Ishikawa (cell line): Measurements from ENCODE around the gene MAP3K2.

Experiments used
- CEBPB ChIP-seq: IDR thresholded peaks from 2 replicates; pipeline ENCODE4 v1.6.1; 2012
- CREB1 ChIP-seq: IDR thresholded peaks from 2 replicates; pipeline ENCODE4 v1.6.1; 2012; ENCODE audit warnings: low read depth
- EGR1 ChIP-seq: IDR thresholded peaks from 2 replicates; pipeline ENCODE4 v1.6.1; 2012
- EP300 ChIP-seq: IDR thresholded peaks from 2 replicates; pipeline ENCODE4 v1.6.1; 2012; ENCODE audit warnings: borderline replicate concordance
- FOXM1 ChIP-seq: IDR thresholded peaks from 2 replicates; pipeline ENCODE4 v1.6.1; 2012; ENCODE audit warnings: low read depth, borderline replicate concordance
- MAX ChIP-seq: IDR thresholded peaks from 2 replicates; pipeline ENCODE4 v1.6.1; 2012
- NFIC ChIP-seq: IDR thresholded peaks from 2 replicates; pipeline ENCODE4 v1.6.1; 2012
- RAD21 ChIP-seq: IDR thresholded peaks from 2 replicates; pipeline ENCODE4 v1.6.1; 2012; ENCODE audit warnings: low read depth
- REST ChIP-seq: IDR thresholded peaks from 2 replicates; pipeline ENCODE4 v1.6.1; 2012; ENCODE audit warnings: low read depth, mild to moderate bottlenecking
- TAF1 ChIP-seq: IDR thresholded peaks from 2 replicates; pipeline ENCODE4 v1.6.1; 2012; ENCODE audit warnings: low read depth, mild to moderate bottlenecking
- TCF12 ChIP-seq: IDR thresholded peaks from 2 replicates; pipeline ENCODE4 v1.6.1; 2012; ENCODE audit warnings: low read depth
- TEAD4 ChIP-seq: IDR thresholded peaks from 2 replicates; pipeline ENCODE4 v1.6.1; 2012
- USF1 ChIP-seq: IDR thresholded peaks from 2 replicates; pipeline ENCODE4 v1.6.1; 2012
- YY1 ChIP-seq: IDR thresholded peaks from 2 replicates; pipeline ENCODE4 v1.6.1; 2012; ENCODE audit warnings: low read depth
- ZBTB7A ChIP-seq: IDR thresholded peaks from 2 replicates; pipeline ENCODE4 v1.6.1; 2012; ENCODE audit warnings: low read depth

The MAP3K2 gene

GRCh38 chr2:127417406-127417805, 29.6 kb upstream of the MAP3K2 start:
- TF ChIP-seq REST, result no peak
- TF ChIP-seq RAD21, result no peak
- no peak for TF ChIP-seq FOXM1
- no peak for TF ChIP-seq CREB1
- TF ChIP-seq MAX, result no peak
- TF ChIP-seq CEBPB, result no peak
- no peak for TF ChIP-seq USF1
- TF ChIP-seq ZBTB7A, result no peak
- TF ChIP-seq TEAD4, result no peak
- TF ChIP-seq EP300, result no peak
- TF ChIP-seq NFIC, result no peak
- no peak for TF ChIP-seq TAF1
- TF ChIP-seq YY1, result no peak
- no peak for TF ChIP-seq EGR1
- TF ChIP-seq TCF12, result no peak

- no peak for TF ChIP-seq TCF12
- TF ChIP-seq TEAD4, result no peak
- no peak for TF ChIP-seq RAD21
- TF ChIP-seq USF1, result no peak
- no peak for TF ChIP-seq EGR1
- TF ChIP-seq CEBPB, result no peak
- TF ChIP-seq CREB1, result no peak
- TF ChIP-seq FOXM1, result no peak
- TF ChIP-seq EP300, result no peak
- TF ChIP-seq MAX, result no peak
- no peak for TF ChIP-seq TAF1
- no peak for TF ChIP-seq YY1
- no peak for TF ChIP-seq NFIC
- TF ChIP-seq REST, result no peak
- TF ChIP-seq ZBTB7A, result no peak
Measured at GRCh38 chr2:127416506-127417001, 28.8 kb upstream of the MAP3K2 start.

- TF ChIP-seq YY1 (no peak), CREB1 (no peak), TAF1 (no peak), TCF12 (peak; percentile 59; the same call in 1 of the 2 replicates), MAX (peak; percentile 99), CEBPB (no peak), EP300 (no peak), FOXM1 (no peak), TEAD4 (no peak), RAD21 (peak; percentile 76), ZBTB7A (0 out of 2 replicates have a peak, but pooled peaks have one; percentile 28), NFIC (peak; percentile 64; the same call in 1 of the 2 replicates), REST (no peak), USF1 (peak; percentile 83), EGR1 (no peak)
Measured at GRCh38 chr2:127415593-127416505, 28.1 kb upstream of the MAP3K2 start.
